ENCODE results near the gene TTLL5. TPM values are rescaled to one million over a fixed set of nuclear protein-coding genes. Genes with fewer than 3 reads are reported as not detected.

Gene TTLL5
- total RNA-seq, 4 donors from 2014 or later: 15.7 to 46.2 (median 24.1) TPM

DNA sequence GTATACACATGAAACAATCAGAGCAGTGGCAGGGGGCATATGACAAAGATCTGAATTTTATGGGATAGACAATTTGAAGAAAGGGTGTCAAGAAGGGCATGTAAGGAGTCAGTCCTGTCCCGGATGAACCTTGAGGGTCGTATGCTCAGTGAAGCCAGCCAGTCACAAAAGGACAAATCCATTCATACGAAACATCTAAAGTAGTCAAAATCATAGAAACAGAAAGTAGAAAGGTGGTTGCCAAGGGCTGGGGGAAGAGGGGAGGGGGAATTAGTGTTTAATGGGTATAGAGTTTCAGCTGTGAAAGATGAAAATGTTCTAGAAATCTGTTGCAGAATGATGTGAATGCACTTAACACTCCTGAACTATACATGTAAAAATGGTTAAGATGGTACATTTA lies 163.3 kb downstream of the TTLL5 start:
- TF ChIP-seq, protein P1, sequence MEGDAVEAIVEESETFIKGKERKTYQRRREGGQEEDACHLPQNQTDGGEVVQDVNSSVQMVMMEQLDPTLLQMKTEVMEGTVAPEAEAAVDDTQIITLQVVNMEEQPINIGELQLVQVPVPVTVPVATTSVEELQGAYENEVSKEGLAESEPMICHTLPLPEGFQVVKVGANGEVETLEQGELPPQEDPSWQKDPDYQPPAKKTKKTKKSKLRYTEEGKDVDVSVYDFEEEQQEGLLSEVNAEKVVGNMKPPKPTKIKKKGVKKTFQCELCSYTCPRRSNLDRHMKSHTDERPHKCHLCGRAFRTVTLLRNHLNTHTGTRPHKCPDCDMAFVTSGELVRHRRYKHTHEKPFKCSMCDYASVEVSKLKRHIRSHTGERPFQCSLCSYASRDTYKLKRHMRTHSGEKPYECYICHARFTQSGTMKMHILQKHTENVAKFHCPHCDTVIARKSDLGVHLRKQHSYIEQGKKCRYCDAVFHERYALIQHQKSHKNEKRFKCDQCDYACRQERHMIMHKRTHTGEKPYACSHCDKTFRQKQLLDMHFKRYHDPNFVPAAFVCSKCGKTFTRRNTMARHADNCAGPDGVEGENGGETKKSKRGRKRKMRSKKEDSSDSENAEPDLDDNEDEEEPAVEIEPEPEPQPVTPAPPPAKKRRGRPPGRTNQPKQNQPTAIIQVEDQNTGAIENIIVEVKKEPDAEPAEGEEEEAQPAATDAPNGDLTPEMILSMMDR (IDR thresholded peaks at IDR 0.05; ENCODE audit: low read depth): no peak

DNA sequence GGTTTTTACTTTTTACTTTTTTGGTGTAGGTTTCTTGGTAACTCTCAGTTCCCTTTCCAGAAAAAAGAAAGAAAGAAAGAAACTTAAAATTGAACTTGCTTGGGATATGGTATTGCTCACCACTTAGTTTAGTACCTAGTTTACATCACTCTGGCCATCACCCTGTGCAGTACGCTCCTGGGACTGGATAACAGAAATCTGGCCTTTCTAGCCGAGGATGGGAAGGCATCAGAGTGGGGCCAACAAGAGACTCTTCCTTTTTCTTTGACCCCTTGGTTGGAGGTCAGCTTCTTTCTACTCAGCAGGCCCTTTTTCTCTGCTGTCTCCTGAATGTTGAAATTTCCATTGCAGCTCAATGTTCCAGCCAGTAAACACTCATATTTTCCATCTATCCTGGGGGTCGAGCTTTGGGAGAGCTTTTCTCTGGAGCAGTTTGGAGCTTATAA lies 164.1 kb downstream of the TTLL5 start:
- TF ChIP-seq, protein P1 (IDR thresholded peaks at IDR 0.05; ENCODE audit: low read depth): no peak

DNA sequence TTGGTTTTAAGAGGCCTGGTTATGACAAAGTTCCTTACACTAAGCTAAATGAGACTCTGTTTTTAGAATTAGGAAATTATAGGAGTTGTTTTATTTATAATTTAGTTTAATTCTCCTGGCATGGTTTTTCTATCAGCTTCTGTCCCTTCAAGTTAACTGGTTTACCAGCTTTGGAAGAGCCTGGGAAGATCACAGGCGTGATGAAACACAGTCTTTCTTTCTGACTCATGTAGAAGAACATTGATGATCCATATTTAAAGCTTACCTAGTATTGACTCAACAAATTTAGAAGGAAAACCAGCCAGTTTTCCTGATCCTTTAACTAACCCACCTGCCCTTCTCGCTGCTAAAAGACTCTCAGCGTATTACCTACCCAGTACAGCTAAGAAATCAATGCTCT lies 165.6 kb downstream of the TTLL5 start:
- TF ChIP-seq, protein P1 (IDR thresholded peaks at IDR 0.05; ENCODE audit: low read depth): no peak

DNA sequence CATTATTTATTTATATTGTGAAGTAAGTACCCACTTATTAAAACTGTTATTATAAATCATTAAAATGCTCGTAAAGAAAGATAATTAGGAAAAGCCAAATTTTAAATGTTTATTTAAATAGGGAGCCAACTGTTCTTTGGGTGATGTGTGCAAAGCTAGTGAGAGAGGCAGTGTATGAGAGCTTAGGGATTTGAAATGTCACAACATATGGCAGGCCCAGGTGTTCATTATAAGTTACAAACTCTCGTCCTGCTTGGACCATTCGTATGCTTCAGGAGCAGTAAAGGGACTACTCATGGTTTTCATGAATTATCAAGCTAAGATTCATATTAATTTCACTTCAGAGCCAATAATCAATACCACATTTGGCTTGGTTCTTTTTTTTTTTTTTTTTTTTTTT lies 166.3 kb downstream of the TTLL5 start:
- TF ChIP-seq, protein P1 (IDR thresholded peaks at IDR 0.05; ENCODE audit: low read depth): no peak

DNA sequence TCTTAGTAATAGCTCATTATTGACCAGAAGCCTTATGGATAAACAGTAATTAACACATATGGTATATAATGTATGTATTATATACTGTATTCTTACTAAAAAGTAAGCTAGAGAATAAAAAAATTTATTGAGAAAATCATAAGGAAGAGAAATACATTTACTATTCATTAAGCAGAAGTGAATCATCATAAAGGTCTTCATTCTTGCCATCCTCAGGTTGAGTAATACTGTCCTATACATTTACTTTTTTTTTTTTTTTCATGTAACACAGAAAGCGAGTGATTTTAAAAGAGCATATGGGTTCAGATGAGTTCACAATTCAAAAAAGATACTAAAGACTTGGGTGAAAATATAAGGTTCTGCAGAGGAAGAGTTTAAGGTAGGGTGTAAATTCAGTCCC lies 168.3 kb downstream of the TTLL5 start:
- TF ChIP-seq, protein P1 (IDR thresholded peaks at IDR 0.05; ENCODE audit: low read depth): no peak

DNA sequence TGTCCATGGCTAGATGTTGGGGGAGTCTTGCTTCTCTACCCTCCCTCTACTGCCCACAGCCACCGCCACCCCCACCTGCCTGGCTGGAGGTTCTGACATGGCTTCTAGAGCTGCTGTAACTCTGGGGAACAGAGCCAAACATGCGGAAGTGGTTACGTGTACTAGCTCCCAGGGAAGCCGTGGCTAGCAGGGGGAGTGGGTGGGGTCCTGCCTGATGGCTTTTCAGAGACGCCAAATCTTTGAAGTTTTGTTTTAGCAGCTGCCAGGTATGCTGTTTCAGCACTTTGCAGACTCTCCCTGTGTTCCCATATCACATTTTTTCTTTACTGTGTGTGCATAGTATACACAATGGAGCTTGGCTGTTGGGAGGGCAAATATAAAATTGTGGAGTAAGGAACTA lies 170.4 kb downstream of the TTLL5 start:
- TF ChIP-seq, protein P1 (IDR thresholded peaks at IDR 0.05; ENCODE audit: low read depth): no peak

DNA sequence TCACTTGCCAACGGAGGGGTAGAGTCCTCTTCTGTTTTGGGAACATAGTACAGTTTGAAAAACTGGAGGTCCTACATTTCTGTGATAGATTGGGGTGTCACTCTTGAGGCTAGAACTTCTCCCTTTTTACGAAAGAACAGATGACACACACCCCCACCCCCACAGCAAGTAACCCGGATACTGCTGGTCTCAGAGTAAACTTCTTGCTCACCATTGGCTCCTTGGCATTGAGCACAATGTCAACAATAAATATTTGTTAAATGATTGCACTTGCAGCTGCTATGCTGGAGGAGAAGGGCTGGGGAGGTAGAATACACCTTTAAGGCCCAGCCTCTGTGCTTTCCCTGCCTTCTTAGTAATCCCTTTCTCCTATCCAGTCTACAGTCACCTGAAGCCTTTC lies 170.9 kb downstream of the TTLL5 start:
- TF ChIP-seq, protein P1 (IDR thresholded peaks at IDR 0.05; ENCODE audit: low read depth): no peak

Measured in subcutaneous adipose tissue (tissue), 4 donors.